HCT116 (cell line): ENCODE data around the gene KLHL33. TPM values are rescaled to one million over a fixed set of nuclear protein-coding genes. Genes with fewer than 3 reads are reported as not detected.

Source experiments
- ATAC-seq: fragments of 200-7000 bp; cut with Tn5 transposase; 2 replicates; pipeline ENCODE4 v1.9.1; 2020; ENCODE audit warnings: mild to moderate bottlenecking, moderate library complexity
- BruUV-seq: library from RNA; stranded (reverse); fragments of 400-500 nt; replicated peaks from 2 replicates; lab custom pipeline; 2021; lab: Mats Ljungman, UMichigan
- CTCF ChIA-PET: fragments of 300-600 bp; sonication (Branson Sonifier 250); formaldehyde crosslinking; loops from one replicate; lab custom pipeline; 2021; ENCODE audit warnings: antibody characterized with exemption; lab: Charles Lee
- POLR2A ChIA-PET: fragments of 300-600, 350-600 bp; sonication (Branson Sonifier 250); formaldehyde crosslinking; loops from one replicate; lab custom pipeline; 2021; ENCODE audit warnings: antibody characterized with exemption; lab: Charles Lee
- RAD21 ChIA-PET, 2 experiments: fragments of 300-600 bp; sonication (Branson Sonifier 250); formaldehyde crosslinking; loops; one replicate each; lab custom pipeline; 2023; ENCODE audit warnings: low total read pairs in 2 of 2; ENCODE audit not compliant: uncharacterized antibody in 2 of 2, unreplicated experiment in 2 of 2, low non-redundant PET in 1 of 2; lab: Charles Lee
- DNase-seq: peaks from one replicate; pipeline ENCODE4 v3.0.0-alpha.2; 2010; ENCODE audit warnings: low read depth, low spot score
- H2AFZ ChIP-seq: fragments of 200-600 bp; shearing (Covaris generic), sonication (generic); 2 replicates; pipeline ENCODE4 v1.6.1; 2017; ENCODE audit warnings: low read depth, mixed run types, mixed read lengths, antibody characterized with exemption, low read length; ENCODE audit not compliant: poor library complexity, severe bottlenecking
- H3K27ac ChIP-seq: 2 replicates; pipeline ENCODE4 v1.5.1; 2012; ENCODE audit warnings: low read depth, low read length
- H3K27me3 ChIP-seq: fragments of 200-600 bp; sonication (generic); 2 replicates; pipeline ENCODE4 v1.6.1; 2016; ENCODE audit warnings: mixed run types, low read length, mixed read lengths; ENCODE audit not compliant: insufficient read depth
- H3K36me3 ChIP-seq, 2 experiments: fragments of 200-500 bp in 1 of 2; fragments of 200-600 bp in 1 of 2; sonication (Bioruptor generic) in 1 of 2; sonication (generic) in 1 of 2; 2 replicates each; pipeline versions ENCODE4 v1.5.1 to v1.6.1; 2014 to 2016; ENCODE audit warnings: low read length in 2 of 2, inconsistent platforms in 1 of 2, mixed read lengths in 1 of 2, mixed run types in 1 of 2; ENCODE audit not compliant: insufficient read depth in 2 of 2, control insufficient read depth in 1 of 2
- H3K4me1 ChIP-seq, 2 experiments: fragments of 200-600 bp in 1 of 2; sonication (generic) in 1 of 2; 2 replicates each; pipeline versions ENCODE4 v1.5.1 to v1.6.1; 2012 to 2017; ENCODE audit warnings: low read length in 2 of 2, inconsistent platforms in 1 of 2, mild to moderate bottlenecking in 1 of 2, mixed read lengths in 1 of 2, mixed run types in 1 of 2, moderate library complexity in 1 of 2; ENCODE audit not compliant: insufficient read depth in 2 of 2, control insufficient read depth in 1 of 2
- H3K4me2 ChIP-seq: fragments of 200-600 bp; sonication (generic); 2 replicates; pipeline ENCODE4 v1.6.1; 2017; ENCODE audit warnings: mixed run types, low read length, mixed read lengths
- H3K4me3 ChIP-seq, 2 experiments: fragments of 200-600 bp in 1 of 2; sonication (generic) in 1 of 2; replicated peaks in 1 of 2; 2 replicates each; pipeline ENCODE4 v1.5.1; 2011 to 2016; ENCODE audit warnings: low read length in 2 of 2, control low read depth in 1 of 2, low read depth in 1 of 2, mild to moderate bottlenecking in 1 of 2, mixed read lengths in 1 of 2, mixed run types in 1 of 2
- H3K79me2 ChIP-seq: fragments of 200-600 bp; sonication (generic); 2 replicates; pipeline ENCODE4 v1.6.1; 2017; ENCODE audit warnings: mild to moderate bottlenecking, mixed run types, low read length, moderate library complexity, mixed read lengths; ENCODE audit not compliant: insufficient read depth
- H3K9ac ChIP-seq: fragments of 200-600 bp; sonication (generic); 2 replicates; pipeline ENCODE4 v1.6.1; 2016; ENCODE audit warnings: low read length, mixed read lengths
- H3K9me2 ChIP-seq: fragments of 200-600 bp; sonication (generic), shearing (Covaris generic); 2 replicates; pipeline ENCODE4 v1.6.1; 2017; ENCODE audit warnings: mixed run types, mild to moderate bottlenecking, moderate library complexity; ENCODE audit not compliant: insufficient read depth
- H3K9me3 ChIP-seq, 2 experiments: fragments of 200-500 bp in 1 of 2; fragments of 200-600 bp in 1 of 2; sonication (Bioruptor generic) in 1 of 2; sonication (generic) in 1 of 2; 2 replicates each; pipeline ENCODE4 v1.6.1; 2014 to 2017; ENCODE audit warnings: low read length in 2 of 2, mixed read lengths in 2 of 2, inconsistent platforms in 1 of 2, low read depth in 1 of 2, mild to moderate bottlenecking in 1 of 2, mixed run types in 1 of 2, moderate library complexity in 1 of 2; ENCODE audit not compliant: control insufficient read depth in 1 of 2, insufficient read depth in 1 of 2
- H4K20me1 ChIP-seq: fragments of 200-600 bp; sonication (generic), shearing (Covaris generic); 2 replicates; pipeline ENCODE4 v1.6.1; 2017; ENCODE audit warnings: mixed run types, mild to moderate bottlenecking, moderate library complexity; ENCODE audit not compliant: insufficient read depth
- EGR1 ChIP-seq: IDR thresholded peaks from 2 replicates; pipeline ENCODE4 v1.6.1; 2012; ENCODE audit warnings: low read depth
- ELF1 ChIP-seq: IDR thresholded peaks from 2 replicates; pipeline ENCODE4 v1.6.1; 2012; ENCODE audit warnings: low read depth, borderline replicate concordance
- FOSL1 ChIP-seq: IDR thresholded peaks from 2 replicates; pipeline ENCODE4 v1.6.1; 2012; ENCODE audit warnings: low read depth
- JUND ChIP-seq: IDR thresholded peaks from 2 replicates; pipeline ENCODE4 v1.6.1; 2012
- MAX ChIP-seq: IDR thresholded peaks from 2 replicates; pipeline ENCODE4 v1.6.1; 2012
- POLR2A ChIP-seq: IDR thresholded peaks from 2 replicates; pipeline ENCODE4 v1.7.0; 2011; ENCODE audit warnings: borderline replicate concordance; ENCODE audit not compliant: insufficient read depth, insufficient read length; ENCODE audit errors: extremely low read depth
- RAD21 ChIP-seq: IDR thresholded peaks from 2 replicates; pipeline ENCODE4 v1.6.1; 2012; ENCODE audit warnings: low read depth, mild to moderate bottlenecking
- intact Hi-C: fragments of 100-400 bp; cut with micrococcal nuclease; formaldehyde crosslinking; loops from 2 replicates; pipeline ENCODE4 v1.10.0; 2022
- total RNA-seq: library from RNA; stranded (reverse); gene quantifications from one replicate; pipeline ENCODE4 v1.2.1, GENCODE V29; 2021; ENCODE audit not compliant: unreplicated experiment

KLHL33 gene
- total RNA-seq, 1 experiment from 2014 or later = 0.05 TPM

GRCh38 chr14:20383636-20384035, 52.3 kb downstream of the KLHL33 start (continued):
- no peak for TF ChIP-seq FOSL1

- H3K4me3 ChIP-seq = no peak overlapping the region
- no peak for DNase-seq
- POLR2A ChIA-PET = no interaction called here
- no peaks in the 10 kb centered on the region for H3K9me3 ChIP-seq
- H3K36me3 ChIP-seq = peaks cover 41 to 48% of the 10 kb centered on the region in 2 experiments; a peak in 3 of 4 replicates
- no peak overlapping the region for H2AFZ ChIP-seq
- TF ChIP-seq JUND = no peak
- no peak for TF ChIP-seq MAX
- no peak for TF ChIP-seq POLR2A
- TF ChIP-seq RAD21 = no peak
- TF ChIP-seq EGR1 = no peak
- TF ChIP-seq, all 23 proteins: peak for 0
- no peaks in the 10 kb centered on the region for H4K20me1 ChIP-seq
- intact Hi-C loops = no loop called here
- no peak overlapping the region for H3K27ac ChIP-seq
- ATAC-seq = no peak
- ChIA-PET CTCF (no interaction called here), RAD21 (no interaction called here)
- H3K4me2 ChIP-seq = no peak overlapping the region
- no peaks in the 10 kb centered on the region for H3K27me3 ChIP-seq
- no peaks in the 10 kb centered on the region for H3K79me2 ChIP-seq
- H3K9ac ChIP-seq = no peak overlapping the region
- no TSS peak for BruUV-seq
- H3K9me2 ChIP-seq = no peaks in the 10 kb centered on the region
- H3K4me1 ChIP-seq = no peaks in the 10 kb centered on the region
Observed at GRCh38 chr14:20383032-20383431, 52.9 kb downstream of the KLHL33 start.

- Histone ChIP-seq H4K20me1 (no peaks in the 10 kb centered on the region), H3K27me3 (no peaks in the 10 kb centered on the region), H2AFZ (no peak overlapping the region), H3K4me2 (no peak overlapping the region), H3K27ac (no peak overlapping the region), H3K4me3 (no peak overlapping the region), H3K79me2 (no peaks in the 10 kb centered on the region), H3K36me3 (peaks cover 36 to 43% of the 10 kb centered on the region in 2 experiments; a peak in 3 of 4 replicates), H3K9me2 (no peaks in the 10 kb centered on the region)
- ATAC-seq = no peak
- intact Hi-C loops = no loop called here
- CTCF ChIA-PET = no interaction called here
- DNase-seq = no peak
- no peak for TF ChIP-seq ELF1
- TF ChIP-seq MAX = no peak
- TF ChIP-seq FOSL1 = no peak
- TF ChIP-seq, all 23 proteins: peak for 0
- BruUV-seq = no TSS peak
- H3K9ac ChIP-seq = no peak overlapping the region
- ChIA-PET POLR2A (no interaction called here), RAD21 (no interaction called here)
- no peaks in the 10 kb centered on the region for H3K4me1 ChIP-seq
- no peaks in the 10 kb centered on the region for H3K9me3 ChIP-seq
Observed at GRCh38 chr14:20382526-20382925, 53.4 kb downstream of the KLHL33 start.
